Liver (tissue), 3 donors: ENCODE measurements around the gene TPBGL.

Experiments
- EGR1 ChIP-seq, 2 donors: IDR thresholded peaks; 2 replicates each; pipeline ENCODE4 v1.6.1; 2016 to 2018; ENCODE audit warnings: antibody characterized with exemption in 2 of 2, low read depth in 2 of 2
- FOXA1 ChIP-seq: IDR thresholded peaks from 2 replicates; pipeline ENCODE4 v1.6.1; 2016; ENCODE audit warnings: antibody characterized with exemption
- GABPA ChIP-seq, 2 donors: IDR thresholded peaks in 1 of 2; conservative IDR thresholded peaks in 1 of 2; 2 replicates each; pipeline ENCODE4 v1.6.1; 2016; ENCODE audit warnings: antibody characterized with exemption in 2 of 2, mild to moderate bottlenecking in 1 of 2, moderate library complexity in 1 of 2
- JUND ChIP-seq, 2 donors: IDR thresholded peaks; 2 replicates each; pipeline ENCODE4 v1.6.1; 2016; ENCODE audit warnings: antibody characterized with exemption in 2 of 2
- RAD21 ChIP-seq, 2 donors: IDR thresholded peaks; 2 replicates each; pipeline ENCODE4 v1.6.1; 2016; ENCODE audit warnings: antibody characterized with exemption in 2 of 2, mild to moderate bottlenecking in 2 of 2
- REST ChIP-seq: IDR thresholded peaks from 2 replicates; pipeline ENCODE4 v1.6.1; 2016; ENCODE audit warnings: antibody characterized with exemption, mild to moderate bottlenecking
- RXRA ChIP-seq, 2 donors: IDR thresholded peaks; 2 replicates each; pipeline ENCODE4 v1.6.1; 2017 to 2018; ENCODE audit warnings: antibody characterized with exemption in 2 of 2, mild to moderate bottlenecking in 1 of 2
- SP1 ChIP-seq: IDR thresholded peaks from 2 replicates; pipeline ENCODE4 v1.6.1; 2018; ENCODE audit warnings: antibody characterized with exemption, mild to moderate bottlenecking
- TAF1 ChIP-seq: conservative IDR thresholded peaks from 2 replicates; pipeline ENCODE4 v1.6.1; 2016; ENCODE audit warnings: antibody characterized with exemption, mild to moderate bottlenecking
- YY1 ChIP-seq: IDR thresholded peaks from 2 replicates; pipeline ENCODE4 v1.6.1; 2016; ENCODE audit warnings: antibody characterized with exemption, mild to moderate bottlenecking
- TF ChIP-seq, protein P1 (sequence below): fragments of 150-350 bp; IDR thresholded peaks from 2 replicates; pipeline ENCODE4 v1.5.1; 2017; ENCODE audit warnings: improper control_type of control experiment, low read depth, low read length; ENCODE audit not compliant: missing input control
- TF ChIP-seq, protein P2 (sequence below): IDR thresholded peaks from 2 replicates; pipeline ENCODE4 v1.6.1; 2016; ENCODE audit warnings: antibody characterized with exemption
- TF ChIP-seq, protein P3 (sequence below): IDR thresholded peaks from 2 replicates; pipeline ENCODE4 v1.6.1; 2016; ENCODE audit warnings: antibody characterized with exemption
- TF ChIP-seq, protein P4 (sequence below): IDR thresholded peaks from 2 replicates; pipeline ENCODE4 v1.6.1; 2016; ENCODE audit warnings: antibody characterized with exemption
- donor health status: healthy.
- donor health status: healthy.

DNA sequence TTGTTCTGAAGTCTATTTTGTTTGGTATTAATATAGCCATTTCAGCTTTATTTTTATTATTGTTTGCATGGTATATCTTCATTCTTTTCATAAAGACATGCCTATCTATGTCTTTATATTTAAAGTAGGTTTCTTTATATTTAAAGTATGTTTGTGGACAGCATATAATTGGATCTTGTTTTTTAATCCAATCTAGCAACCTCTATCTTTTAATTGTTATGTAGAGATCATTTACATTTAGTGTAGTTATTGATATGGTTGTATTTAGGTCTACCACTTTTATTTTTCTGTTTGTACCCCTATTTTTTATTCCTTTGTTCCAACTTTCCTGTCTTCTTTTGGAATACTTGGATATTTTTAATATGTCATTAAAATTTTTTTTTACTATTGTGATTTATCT, 13.8 kb downstream of the TPBGL start:
- TF ChIP-seq, protein P1, sequence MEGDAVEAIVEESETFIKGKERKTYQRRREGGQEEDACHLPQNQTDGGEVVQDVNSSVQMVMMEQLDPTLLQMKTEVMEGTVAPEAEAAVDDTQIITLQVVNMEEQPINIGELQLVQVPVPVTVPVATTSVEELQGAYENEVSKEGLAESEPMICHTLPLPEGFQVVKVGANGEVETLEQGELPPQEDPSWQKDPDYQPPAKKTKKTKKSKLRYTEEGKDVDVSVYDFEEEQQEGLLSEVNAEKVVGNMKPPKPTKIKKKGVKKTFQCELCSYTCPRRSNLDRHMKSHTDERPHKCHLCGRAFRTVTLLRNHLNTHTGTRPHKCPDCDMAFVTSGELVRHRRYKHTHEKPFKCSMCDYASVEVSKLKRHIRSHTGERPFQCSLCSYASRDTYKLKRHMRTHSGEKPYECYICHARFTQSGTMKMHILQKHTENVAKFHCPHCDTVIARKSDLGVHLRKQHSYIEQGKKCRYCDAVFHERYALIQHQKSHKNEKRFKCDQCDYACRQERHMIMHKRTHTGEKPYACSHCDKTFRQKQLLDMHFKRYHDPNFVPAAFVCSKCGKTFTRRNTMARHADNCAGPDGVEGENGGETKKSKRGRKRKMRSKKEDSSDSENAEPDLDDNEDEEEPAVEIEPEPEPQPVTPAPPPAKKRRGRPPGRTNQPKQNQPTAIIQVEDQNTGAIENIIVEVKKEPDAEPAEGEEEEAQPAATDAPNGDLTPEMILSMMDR, result no peak
- TF ChIP-seq REST, result no peak
- TF ChIP-seq RAD21 (IDR thresholded peaks at IDR 0.05), result no peak
- no peak for TF ChIP-seq SP1
- TF ChIP-seq GABPA (IDR thresholded peaks at IDR 0.05 in 1 of 2, conservative IDR thresholded peaks at IDR 0.05 in 1 of 2), result no peak
- no peak for TF ChIP-seq RXRA (IDR thresholded peaks at IDR 0.05)
- TF ChIP-seq, protein P2, sequence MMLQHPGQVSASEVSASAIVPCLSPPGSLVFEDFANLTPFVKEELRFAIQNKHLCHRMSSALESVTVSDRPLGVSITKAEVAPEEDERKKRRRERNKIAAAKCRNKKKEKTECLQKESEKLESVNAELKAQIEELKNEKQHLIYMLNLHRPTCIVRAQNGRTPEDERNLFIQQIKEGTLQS, result no peak
- TF ChIP-seq, protein P3, sequence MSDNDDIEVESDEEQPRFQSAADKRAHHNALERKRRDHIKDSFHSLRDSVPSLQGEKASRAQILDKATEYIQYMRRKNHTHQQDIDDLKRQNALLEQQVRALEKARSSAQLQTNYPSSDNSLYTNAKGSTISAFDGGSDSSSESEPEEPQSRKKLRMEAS, result no peak
- TF ChIP-seq EGR1 (IDR thresholded peaks at IDR 0.05; ENCODE audit: low read depth in 2 of 2), result no peak
- TF ChIP-seq YY1, result no peak
- no peak for TF ChIP-seq JUND (IDR thresholded peaks at IDR 0.05)
- no peak for TF ChIP-seq TAF1
- TF ChIP-seq, protein P4, sequence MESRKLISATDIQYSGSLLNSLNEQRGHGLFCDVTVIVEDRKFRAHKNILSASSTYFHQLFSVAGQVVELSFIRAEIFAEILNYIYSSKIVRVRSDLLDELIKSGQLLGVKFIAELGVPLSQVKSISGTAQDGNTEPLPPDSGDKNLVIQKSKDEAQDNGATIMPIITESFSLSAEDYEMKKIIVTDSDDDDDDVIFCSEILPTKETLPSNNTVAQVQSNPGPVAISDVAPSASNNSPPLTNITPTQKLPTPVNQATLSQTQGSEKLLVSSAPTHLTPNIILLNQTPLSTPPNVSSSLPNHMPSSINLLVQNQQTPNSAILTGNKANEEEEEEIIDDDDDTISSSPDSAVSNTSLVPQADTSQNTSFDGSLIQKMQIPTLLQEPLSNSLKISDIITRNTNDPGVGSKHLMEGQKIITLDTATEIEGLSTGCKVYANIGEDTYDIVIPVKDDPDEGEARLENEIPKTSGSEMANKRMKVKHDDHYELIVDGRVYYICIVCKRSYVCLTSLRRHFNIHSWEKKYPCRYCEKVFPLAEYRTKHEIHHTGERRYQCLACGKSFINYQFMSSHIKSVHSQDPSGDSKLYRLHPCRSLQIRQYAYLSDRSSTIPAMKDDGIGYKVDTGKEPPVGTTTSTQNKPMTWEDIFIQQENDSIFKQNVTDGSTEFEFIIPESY, result no peak
- TF ChIP-seq FOXA1, result no peak
